Right lobe of liver (tissue), 6 donors: ENCODE results near the gene GALNT1. TPM values are rescaled to one million over a fixed set of nuclear protein-coding genes. Genes with fewer than 3 reads are reported as not detected.

Experiments
- ATAC-seq, 4 donors: fragments of 200-7000 bp; cut with Tn5 transposase; one replicate each; pipeline ENCODE4 v1.9.1; 2020; ENCODE audit warnings: mild to moderate bottlenecking in 4 of 4, moderate library complexity in 4 of 4
- DNase-seq, 3 donors: peaks; one replicate each; pipeline ENCODE4 v3.0.0-alpha.2; 2020
- H3K27ac ChIP-seq, 3 donors: fragments of 200-600 bp; one replicate each; pipeline ENCODE4 v1.8.0; 2022
- H3K27me3 ChIP-seq, 2 donors: fragments of 200-600 bp; one replicate each; pipeline ENCODE4 v1.8.0; 2022
- H3K36me3 ChIP-seq, 4 donors: fragments of 200-600 bp; sonication (generic) in 1 of 4; one replicate each; pipeline versions ENCODE4 v1.5.1 to v1.8.0; 2017 to 2022; ENCODE audit warnings: control low read depth in 1 of 4
- H3K4me1 ChIP-seq, 4 donors: fragments of 200-600 bp; sonication (generic) in 1 of 4; one replicate each; pipeline versions ENCODE4 v1.5.1 to v1.8.0; 2017 to 2022; ENCODE audit warnings: control low read depth in 1 of 4
- H3K4me3 ChIP-seq, 3 donors: fragments of 200-600 bp; one replicate each; pipeline ENCODE4 v1.8.0; 2022
- H3K9me3 ChIP-seq, 4 donors: fragments of 200-600 bp; sonication (generic) in 1 of 4; one replicate each; pipeline versions ENCODE4 v1.5.1 to v1.8.0; 2017 to 2022; ENCODE audit warnings: control low read depth in 1 of 4
- CTCF ChIP-seq, 4 donors: fragments of 200-600 bp in 3 of 4; fragments of 450-650 bp in 1 of 4; IDR thresholded peaks; one replicate each; pipeline versions ENCODE4 v1.5.1 to v1.8.0; 2016 to 2022; ENCODE audit warnings: antibody characterized with exemption in 4 of 4, mild to moderate bottlenecking in 2 of 4
- POLR2A ChIP-seq: fragments of 450-650 bp; IDR thresholded peaks from one replicate; pipeline ENCODE4 v1.6.1; 2017; ENCODE audit warnings: antibody characterized with exemption, mild to moderate bottlenecking
- WGBS: methylation state at CpG from one replicate; pipeline ENCODE4 v1.1.6; 2018; ENCODE audit warnings: low coverage, low lambda C conversion rate; ENCODE audit not compliant: insufficient coverage; ENCODE audit errors: missing lambda C conversion rate; 5-methylcytosine and 5-hydroxymethylcytosine counted together
- intact Hi-C, 2 donors: fragments of 100-400 bp; cut with DNase I; formaldehyde crosslinking; loops; one replicate each; pipeline versions ENCODE4 v1.11.2 to v1.14.1; 2022
- microRNA-seq, 2 donors: library from miRNA; unstranded; fragments of <30 nt; microRNA quantifications; one replicate each; pipeline ENCODE4, GENCODE V29; 2019 to 2020
- total RNA-seq, 6 experiments: library from RNA; depleted of rRNA in 2 of 6; stranded (reverse); fragments of >200 nt in 2 of 6; fragmentation: NEBNext Ultra II Directional in 3 of 6; extraction: Animal tissue kit (Norgen Biotek cat#: 25700) in 3 of 6; gene quantifications; one replicate each; pipeline versions ENCODE4 v1.1.0 to v1.2.4, GENCODE V29; 2016 to 2023
- donor health status: DM: no; HTN: yes; CAD: no.
- donor health status: DM: no; HTN: no; CAD: no.
- donor health status: DM: no; HTN: no; CAD: no.
- donor health status: DM: no; HTN: yes; CAD: no.
- donor health status: DM: no; HTN: yes; CAD: no.

GALNT1 gene
- total RNA-seq, 6 experiments from 2014 or later, result 28.0 to 47.4 (median 40.4) TPM

GRCh38 chr18:35754464-35754863 is 172.9 kb downstream of the GALNT1 start:
- TF ChIP-seq CTCF (IDR thresholded peaks at IDR 0.05) (no peak), POLR2A (no peak)
- intact Hi-C loops, result no loop called here
- WGBS, result 29% methylated on average over 1 of the region's 4 CpGs
- Histone ChIP-seq H3K9me3 (no peaks in the 10 kb centered on the region), H3K27ac (no peak overlapping the region), H3K4me3 (no peak overlapping the region), H3K36me3 (no peaks in the 10 kb centered on the region), H3K27me3 (no peaks in the 10 kb centered on the region), H3K4me1 (no peaks in the 10 kb centered on the region)
- DNase-seq (no peak), ATAC-seq (peak in 1 of 4 donors; percentile 33)

GRCh38 chr18:35755369-35755768 is 173.8 kb downstream of the GALNT1 start:
- H3K4me3 ChIP-seq, result no peak overlapping the region
- TF ChIP-seq CTCF (IDR thresholded peaks at IDR 0.05), result no peak
- no peak for TF ChIP-seq POLR2A
- 78% methylated on average over 2 of the region's 7 CpGs for WGBS
- ATAC-seq (peak in 1 of 4 donors; percentile 18), DNase-seq (no peak)
- H3K27ac ChIP-seq, result no peak overlapping the region
- intact Hi-C loops, result loop anchor here in 1 of 2 donors (5.0 kb wide), 1 partner anchor 192 kb away; no protein-coding TSS in a partner anchor
- H3K4me1 ChIP-seq, result no peaks in the 10 kb centered on the region
- H3K9me3 ChIP-seq, result no peaks in the 10 kb centered on the region
- no peaks in the 10 kb centered on the region for H3K27me3 ChIP-seq
- no peaks in the 10 kb centered on the region for H3K36me3 ChIP-seq

GRCh38 chr18:35756506-35757117 is 175.1 kb downstream of the GALNT1 start:
- Histone ChIP-seq H3K9me3 (no peaks in the 10 kb centered on the region), H3K27me3 (no peaks in the 10 kb centered on the region), H3K4me1 (no peaks in the 10 kb centered on the region), H3K27ac (no peak overlapping the region), H3K4me3 (no peak overlapping the region), H3K36me3 (no peaks in the 10 kb centered on the region)
- intact Hi-C loops, result loop anchor here in 1 of 2 donors (5.0 kb wide), 1 partner anchor 191 kb away; no protein-coding TSS in a partner anchor
- 19% methylated on average over 5 of the region's 5 CpGs for WGBS
- TF ChIP-seq CTCF (IDR thresholded peaks at IDR 0.05) (peak; percentile 72 to 92 (median 78)), POLR2A (no peak)
- DNase-seq, result peak in 1 of 3 donors; percentile 57
- ATAC-seq, result peak; percentile 72 to 85 (median 80)

Small RNAs within 50 kb of the gene (microRNA-seq; reads per million reads assigned to microRNA genes)
- gene MIR3975, result 0 reads per million in 2 donors

Other genes with a start within 250 kb of the GALNT1 start
- 10 to 100 TPM; 17.7 to 31.5 (median 25.5) TPM for gene ZNF24, start 237.3 kb upstream of the GALNT1 start, total RNA-seq
- gene ZNF396, start 204.4 kb upstream of the GALNT1 start, total RNA-seq, result 1 to 10 TPM in 4 of 6 experiments, under 1 TPM in 2; 0.62 to 1.9 (median 1.5) TPM
- 10 to 100 TPM in 3 of 6 experiments, 1 to 10 TPM in 3; 6.4 to 12.7 (median 9.7) TPM for gene INO80C, start 83.8 kb upstream of the GALNT1 start, total RNA-seq